ENCODE data around the gene DHFR.
"Not testable (repeated sequence)": the region's sequence is repeated elsewhere in the genome, so short reads cannot be mapped to it uniquely, and the experiment has no call there.

DHFR gene

GRCh38 chr5:80654391-80655230 lies at the start of gene DHFR, which contains the start of gene MSH3:
Gene DHFR (minus strand): TSS chr5:80654983. CDS start chr5:80654489, 494 bp downstream.
Gene MSH3 (plus strand): TSS chr5:80654652. CDS start chr5:80654728, 76 bp downstream.
- peak; percentile 70 to 74 for DNase-seq (ENCODE audit: low read depth in 2 of 2, low spot score in 1 of 2)

DNA sequence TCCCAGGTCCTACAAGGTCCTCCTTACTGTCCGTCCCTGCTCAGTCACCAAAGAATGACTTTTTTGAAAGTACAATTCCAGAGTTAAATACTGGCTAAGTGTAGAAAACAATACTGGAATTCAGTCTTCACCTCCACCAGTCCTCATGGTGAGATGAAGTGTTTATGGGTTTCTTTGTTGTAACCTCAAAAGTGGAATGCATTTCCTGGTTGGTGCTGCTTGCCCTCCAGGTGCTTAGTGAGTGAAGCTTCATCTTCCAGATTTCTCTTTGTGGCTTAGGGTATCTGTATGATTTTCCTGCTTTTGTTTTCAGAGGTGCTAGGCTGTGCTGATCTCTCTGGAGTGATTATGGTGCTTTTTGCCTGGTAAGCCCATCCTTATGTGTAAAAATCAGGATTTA lies 49.4 kb upstream of the DHFR start:
- DNase-seq (ENCODE audit: low read depth in 2 of 2, low spot score in 1 of 2): no peak

DNA sequence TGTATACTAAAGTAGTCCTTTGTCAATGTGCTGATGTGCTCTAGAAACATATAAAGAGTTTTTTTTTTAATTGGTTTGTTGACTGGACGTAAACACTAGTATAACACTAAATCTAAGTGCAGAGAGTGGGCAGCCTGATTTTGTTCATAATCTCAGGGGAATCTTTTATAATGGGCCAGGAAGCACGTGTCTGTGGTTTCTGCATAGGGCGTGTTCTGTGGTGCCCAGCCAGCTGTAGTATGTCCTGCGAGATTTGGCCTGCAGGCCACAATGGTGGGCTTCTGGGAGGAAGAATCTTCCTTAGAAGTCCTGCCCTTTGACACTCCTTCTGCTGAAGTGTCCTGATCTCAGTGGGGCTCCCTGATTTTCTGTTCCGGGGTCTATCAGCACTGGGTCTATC lies 49.0 kb upstream of the DHFR start:
- DNase-seq (ENCODE audit: low read depth in 2 of 2, low spot score in 1 of 2): no peak

DNA sequence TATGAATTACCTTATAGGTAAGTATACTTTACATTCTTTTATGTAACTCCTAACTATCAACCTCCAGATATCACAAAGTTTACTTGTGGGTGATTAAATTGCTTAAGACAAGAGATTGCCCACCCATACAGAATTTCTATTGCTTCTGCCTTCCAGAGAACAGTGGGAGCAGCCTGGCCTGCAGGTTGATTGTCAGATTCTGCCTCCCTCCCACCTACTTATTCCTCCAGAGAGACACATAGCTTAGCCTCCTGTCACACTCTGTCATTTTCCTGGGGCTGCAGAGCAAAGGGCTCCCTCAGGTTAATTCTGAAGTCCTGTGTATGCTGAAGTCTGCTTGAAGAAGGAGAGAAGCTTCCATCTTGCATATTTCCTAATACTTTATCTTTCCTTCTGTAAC lies 48.5 kb upstream of the DHFR start:
- DNase-seq (ENCODE audit: low read depth in 2 of 2, low spot score in 1 of 2): no peak

GRCh38 chr5:80701597-80701996 lies 46.8 kb upstream of the DHFR start:
- DNase-seq (ENCODE audit: low read depth in 2 of 2, low spot score in 1 of 2): no peak

DNA sequence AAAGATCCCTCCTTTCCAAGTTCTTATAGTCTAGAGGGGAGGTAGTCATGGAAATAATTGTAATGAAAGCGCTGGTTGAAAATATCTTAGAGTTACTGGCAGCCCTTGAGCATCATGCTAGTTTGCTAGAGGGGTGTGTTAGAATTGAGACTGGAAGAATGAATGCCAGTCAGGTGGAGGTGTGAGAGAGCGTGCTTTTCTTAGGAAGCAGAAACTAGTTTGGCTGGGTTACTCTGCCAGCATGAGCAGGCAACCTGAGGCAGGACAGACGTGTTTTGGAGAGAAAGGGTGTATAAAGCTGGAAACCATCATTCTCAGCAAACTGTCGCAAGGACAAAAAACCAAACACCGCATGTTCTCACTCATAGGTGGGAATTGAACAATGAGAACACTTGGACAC lies 43.6 kb upstream of the DHFR start:
- DNase-seq (ENCODE audit: low read depth in 2 of 2, low spot score in 1 of 2): no peak

GRCh38 chr5:80697100-80697499 lies 42.3 kb upstream of the DHFR start:
- no peak for DNase-seq (ENCODE audit: low read depth in 2 of 2, low spot score in 1 of 2)

- no peak for DNase-seq (ENCODE audit: low read depth in 2 of 2, low spot score in 1 of 2)
Measured at GRCh38 chr5:80696450-80696849, 41.7 kb upstream of the DHFR start.

DNA sequence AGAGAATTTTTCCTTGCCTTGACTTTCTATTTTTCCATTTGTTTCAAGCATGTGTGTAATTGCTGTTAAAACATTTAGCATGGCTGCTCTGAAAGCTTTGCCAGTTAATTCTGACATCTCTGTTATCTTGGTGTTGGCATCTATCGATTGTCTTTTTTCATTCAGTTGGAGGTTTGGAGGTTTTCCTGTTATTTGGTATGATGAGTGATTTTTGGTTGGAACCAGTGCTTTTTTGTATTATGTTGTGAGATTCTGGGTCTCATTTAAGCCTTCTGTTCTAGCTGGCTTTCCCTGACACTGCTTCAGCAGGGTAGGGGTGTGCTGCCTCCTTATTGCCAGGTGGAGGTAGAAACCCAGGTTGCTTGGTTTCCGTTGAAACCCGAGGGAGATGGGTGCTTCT lies 40.9 kb upstream of the DHFR start:
- no peak for DNase-seq (ENCODE audit: low read depth in 2 of 2, low spot score in 1 of 2)

GRCh38 chr5:80689627-80690026 lies 34.8 kb upstream of the DHFR start:
- DNase-seq (ENCODE audit: low read depth in 2 of 2, low spot score in 1 of 2): no peak

DNA sequence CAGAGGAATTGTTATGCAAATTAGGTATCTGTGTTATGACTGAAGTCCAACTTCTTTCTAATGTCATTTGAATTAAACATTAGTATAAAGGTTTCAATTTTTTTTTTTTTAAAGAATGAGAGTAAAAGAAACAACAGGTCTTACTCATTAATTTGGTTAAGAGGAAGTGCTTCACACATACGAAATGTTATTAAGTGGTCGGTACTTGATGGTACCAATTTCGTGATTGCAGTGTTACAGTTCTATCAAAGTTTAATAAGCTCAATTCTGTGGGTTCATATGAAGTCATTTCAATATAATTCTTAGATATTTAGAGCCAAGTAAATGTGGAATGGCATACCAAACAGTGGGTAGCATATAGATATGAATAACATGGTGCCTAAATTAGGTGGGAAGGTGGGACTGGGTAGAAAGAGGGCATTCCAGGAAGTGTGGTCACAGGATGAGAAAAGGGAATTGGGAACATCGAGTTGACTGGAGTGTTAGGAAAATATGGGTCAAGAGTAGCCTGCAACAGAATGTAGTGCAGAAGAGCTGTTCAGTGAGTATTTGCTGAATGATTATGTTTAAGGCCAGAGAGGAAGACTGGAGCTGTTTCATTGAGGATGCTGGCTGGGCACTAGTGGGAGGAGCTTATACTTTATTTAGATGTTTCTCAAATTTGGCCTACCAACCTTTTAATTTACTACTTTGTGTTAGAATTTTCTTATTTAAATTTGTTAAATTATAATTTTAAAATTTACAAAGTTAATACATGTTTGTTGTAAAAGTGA lies 34.1 kb upstream of the DHFR start:
- no peak for DNase-seq (ENCODE audit: low read depth in 2 of 2, low spot score in 1 of 2)

- no peak for DNase-seq (ENCODE audit: low read depth in 2 of 2, low spot score in 1 of 2)
Measured at GRCh38 chr5:80686757-80687156, 32.0 kb upstream of the DHFR start.

GRCh38 chr5:80676706-80677105 lies 21.9 kb upstream of the DHFR start:
- no peak for DNase-seq (ENCODE audit: low read depth in 2 of 2, low spot score in 1 of 2)

DNA sequence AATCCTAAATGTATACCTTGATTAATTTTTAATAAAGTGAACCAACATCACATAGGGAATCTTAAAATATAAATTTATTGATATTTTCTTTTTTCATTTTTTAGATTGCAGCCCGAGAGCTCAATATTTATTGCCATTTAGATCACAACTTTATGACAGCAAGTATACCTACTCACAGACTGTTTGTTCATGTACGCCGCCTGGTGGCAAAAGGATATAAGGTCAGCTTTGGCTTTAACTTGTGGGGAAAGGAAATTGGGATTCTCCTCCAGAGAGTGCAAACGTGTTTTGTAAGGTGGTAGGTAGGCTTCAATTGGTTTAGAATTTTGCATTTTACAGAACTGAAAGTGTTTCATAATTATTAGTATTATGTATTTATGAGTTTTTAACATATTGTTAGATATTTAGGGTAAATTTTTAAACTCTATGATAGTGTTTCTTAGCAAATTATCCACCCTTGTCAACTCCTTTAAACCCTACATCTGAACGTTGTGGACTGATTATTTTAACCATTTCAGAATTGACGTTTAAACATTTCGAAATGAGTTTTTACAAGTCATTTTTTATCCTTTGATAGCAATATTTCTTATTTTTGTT lies 17.5 kb upstream of the DHFR start:
- peak in 1 of 2 donors; percentile 44 for DNase-seq (ENCODE audit: low read depth in 2 of 2, low spot score in 1 of 2)

DNA sequence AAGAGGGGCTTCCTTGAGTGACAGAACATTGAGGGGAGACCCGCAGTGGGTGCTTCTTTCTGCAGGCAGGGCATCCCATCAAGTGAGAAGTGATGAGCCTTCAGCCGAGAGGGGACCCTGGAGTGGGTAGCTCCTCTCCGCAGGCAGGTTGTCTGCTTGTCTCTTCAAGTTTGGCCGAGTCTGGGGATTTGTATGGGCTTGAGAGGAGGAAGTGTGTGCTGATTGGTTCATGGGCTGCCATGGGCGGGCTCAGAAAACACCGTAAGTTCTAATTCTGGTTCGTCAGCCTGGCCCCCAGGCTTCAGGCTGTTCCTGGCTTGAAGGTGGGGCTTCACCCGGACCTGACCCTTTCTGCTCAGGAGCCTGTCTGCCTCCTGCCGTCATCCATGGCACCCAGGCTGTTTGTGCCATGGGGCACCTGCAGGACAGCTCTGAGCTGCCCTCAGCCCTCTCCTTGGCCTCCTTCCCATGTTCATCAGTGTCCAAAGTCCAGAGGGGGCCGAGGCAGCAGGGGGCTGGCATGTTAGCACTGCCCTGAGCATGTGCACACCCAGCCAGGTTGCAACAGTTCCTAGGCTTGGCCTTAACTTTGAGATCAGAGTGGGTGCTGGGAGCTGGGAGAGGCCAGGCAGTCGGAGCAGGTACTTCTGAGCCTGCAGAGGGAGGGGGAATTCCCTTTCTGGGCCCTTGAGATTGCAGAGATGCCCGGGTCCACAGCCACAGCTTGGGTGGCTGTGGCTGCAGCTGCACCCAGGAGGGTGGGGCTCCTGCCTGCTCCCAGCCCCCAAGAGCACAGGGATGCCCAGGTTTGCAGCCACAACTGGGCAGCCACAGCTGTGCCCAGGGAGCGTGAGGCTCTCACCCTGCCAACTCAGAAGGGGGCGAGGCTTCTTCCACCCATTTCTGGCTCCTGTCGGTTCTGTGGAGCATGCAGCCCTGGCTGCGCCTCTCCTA lies 13.5 kb upstream of the DHFR start:
- DNase-seq (ENCODE audit: low read depth in 2 of 2, low spot score in 1 of 2): no peak

DNA sequence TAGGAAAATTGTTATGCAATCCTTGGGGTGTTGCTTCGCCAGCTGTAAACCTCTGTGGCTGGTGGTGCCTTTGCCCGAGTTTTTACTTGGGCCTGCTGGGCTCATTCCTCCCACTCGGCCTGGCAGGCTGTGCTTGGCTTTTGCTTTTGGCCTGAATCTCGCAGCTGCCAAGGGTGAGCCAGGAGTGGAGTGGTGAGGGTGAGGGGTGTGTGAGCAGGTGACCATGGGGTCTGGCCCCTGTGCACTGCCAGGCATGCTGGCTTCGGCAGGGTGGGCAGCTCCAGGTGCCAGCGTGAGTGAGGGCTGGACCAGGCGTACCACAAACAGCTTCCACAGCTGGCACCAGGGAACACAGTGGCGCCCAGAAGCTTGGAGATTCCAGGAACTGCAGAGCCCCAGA lies 12.6 kb upstream of the DHFR start:
- DNase-seq (ENCODE audit: low read depth in 2 of 2, low spot score in 1 of 2): no peak

DNA sequence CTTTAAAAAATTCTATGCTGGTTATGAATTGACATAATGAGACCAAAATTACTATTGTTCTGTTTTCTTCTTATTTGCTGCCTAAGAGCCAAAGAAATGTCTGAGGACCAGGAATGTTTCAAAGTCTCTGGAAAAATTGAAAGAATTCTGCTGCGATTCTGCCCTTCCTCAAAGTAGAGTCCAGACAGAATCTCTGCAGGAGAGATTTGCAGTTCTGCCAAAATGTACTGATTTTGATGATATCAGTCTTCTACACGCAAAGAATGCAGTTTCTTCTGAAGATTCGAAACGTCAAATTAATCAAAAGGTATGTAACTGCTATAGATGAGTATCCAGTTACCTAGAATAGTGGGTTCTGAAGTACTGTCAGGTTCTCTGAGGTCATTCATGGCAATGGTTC lies 10.3 kb upstream of the DHFR start:
- DNase-seq (ENCODE audit: low read depth in 2 of 2, low spot score in 1 of 2): no peak

DNA sequence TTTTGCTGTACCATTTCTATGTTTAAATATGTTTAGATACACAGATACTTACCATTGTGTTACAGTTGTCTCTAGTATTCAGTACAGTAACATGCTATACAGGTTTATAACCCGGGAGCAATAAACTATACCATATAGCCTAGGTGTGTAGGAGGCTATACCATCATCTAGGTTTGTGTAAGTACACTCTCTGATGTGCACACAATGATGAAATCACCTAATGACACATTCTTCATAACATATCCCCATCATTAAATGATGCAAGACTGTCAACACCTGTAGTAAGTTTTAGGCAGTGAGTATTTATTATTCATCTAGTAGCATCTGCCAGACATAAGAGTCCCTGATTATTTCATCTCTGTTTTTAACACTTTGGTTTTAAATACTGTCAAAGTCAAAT lies 7.3 kb upstream of the DHFR start:
- no peak for DNase-seq (ENCODE audit: low read depth in 2 of 2, low spot score in 1 of 2)

- DNase-seq (ENCODE audit: low read depth in 2 of 2, low spot score in 1 of 2): not testable (repeated sequence)
Measured at GRCh38 chr5:80660661-80661060, 5.9 kb upstream of the DHFR start.

GRCh38 chr5:80659106-80659505 lies 4.3 kb upstream of the DHFR start:
- DNase-seq (ENCODE audit: low read depth in 2 of 2, low spot score in 1 of 2): no peak

- DNase-seq (ENCODE audit: low read depth in 2 of 2, low spot score in 1 of 2): no peak
Measured at GRCh38 chr5:80656425-80656824, 1.6 kb upstream of the DHFR start.

Measured in stimulated activated CD8-positive, alpha-beta memory T cell treated with anti-CD3 and anti-CD28 coated beads, Interleukin-4, amount 100 ng/mL, for 4 hours (primary cell).